Chondrocyte (in vitro differentiated cells): Measurements from ENCODE around the gene SLC35D3. TPM values are rescaled to one million over a fixed set of nuclear protein-coding genes. Genes with fewer than 3 reads are reported as not detected.

Experiments used
- total RNA-seq: library from RNA; stranded (reverse); gene quantifications from 3 replicates; pipeline ENCODE4 v1.2.1, GENCODE V29; 2021

Gene SLC35D3
- total RNA-seq, 1 donor from 2014 or later, result not detected

Other genes starting within 250 kb of the SLC35D3 start
- gene MAP3K5, start 129.8 kb upstream of the SLC35D3 start, total RNA-seq, result 2.1 to 5.1 TPM (median 4.6 TPM) in 3 replicates
- 6.2 to 7.0 TPM (median 6.8 TPM) in 3 replicates for gene PEX7, start 99.7 kb upstream of the SLC35D3 start, total RNA-seq
- 0.22 TPM in 1 of 3 replicates, not detected in the others for gene IL20RA, start 122.7 kb downstream of the SLC35D3 start, total RNA-seq